Mesendoderm (in vitro differentiated cells): ENCODE results near the gene GP9.
"Not testable (repeated sequence)": the region's sequence is repeated elsewhere in the genome, so short reads cannot be mapped to it uniquely, and the experiment has no call there.

Experiments used
- DNase-seq: peaks from one replicate; pipeline ENCODE4 v3.0.0; 2013
- H2AK5ac ChIP-seq: 2 replicates; pipeline ENCODE4 v1.6.1; 2013; ENCODE audit warnings: low read length, inconsistent platforms
- H2BK120ac ChIP-seq: 2 replicates; pipeline ENCODE4 v1.6.1; 2013; ENCODE audit warnings: low read depth, mild to moderate bottlenecking, low read length, moderate library complexity, mixed read lengths
- H2BK15ac ChIP-seq: replicated peaks from 2 replicates; pipeline ENCODE4 v1.6.1; 2013; ENCODE audit warnings: low read depth, mild to moderate bottlenecking, moderate library complexity
- H2BK5ac ChIP-seq: 2 replicates; pipeline ENCODE4 v1.6.1; 2013; ENCODE audit warnings: low read length, inconsistent platforms
- H3K18ac ChIP-seq: 2 replicates; pipeline ENCODE4 v1.6.1; 2013; ENCODE audit warnings: mild to moderate bottlenecking, low read length, mixed read lengths
- H3K23ac ChIP-seq: one replicate; pipeline ENCODE4 v1.6.1; 2013; ENCODE audit warnings: low read length
- H3K27ac ChIP-seq: 2 replicates; pipeline ENCODE4 v1.5.1; 2013; ENCODE audit warnings: low read depth, mild to moderate bottlenecking, inconsistent platforms, low read length, moderate library complexity
- H3K27me3 ChIP-seq: 2 replicates; pipeline ENCODE4 v1.6.1; 2013; ENCODE audit warnings: low read length, control low read depth, mild to moderate bottlenecking, inconsistent platforms; ENCODE audit not compliant: insufficient read depth, poor library complexity
- H3K36me3 ChIP-seq: 2 replicates; pipeline ENCODE4 v1.6.1; 2013; ENCODE audit warnings: low read length, inconsistent platforms; ENCODE audit not compliant: control insufficient read depth, insufficient read depth
- H3K4ac ChIP-seq: one replicate; pipeline ENCODE4 v1.6.1; 2013; ENCODE audit warnings: low read depth, mild to moderate bottlenecking, low read length, moderate library complexity
- H3K4me1 ChIP-seq: 2 replicates; pipeline ENCODE4 v1.6.1; 2013; ENCODE audit warnings: low read depth, low read length, inconsistent platforms; ENCODE audit not compliant: control insufficient read depth
- H3K4me2 ChIP-seq: 2 replicates; pipeline ENCODE4 v1.6.1; 2013; ENCODE audit warnings: low read length
- H3K4me3 ChIP-seq: 2 replicates; pipeline ENCODE4 v1.5.1; 2013; ENCODE audit warnings: mild to moderate bottlenecking, low read length
- H3K56ac ChIP-seq: one replicate; pipeline ENCODE4 v1.6.1; 2013; ENCODE audit warnings: low read length
- H3K79me1 ChIP-seq: 2 replicates; pipeline ENCODE4 v1.6.1; 2013; ENCODE audit warnings: low read length, inconsistent platforms
- H3K79me2 ChIP-seq: 2 replicates; pipeline ENCODE4 v1.6.1; 2013; ENCODE audit warnings: mild to moderate bottlenecking, low read length; ENCODE audit not compliant: control insufficient read depth, insufficient read depth
- H3K9ac ChIP-seq: 2 replicates; pipeline ENCODE4 v1.6.1; 2013; ENCODE audit warnings: low read length, inconsistent platforms
- H4K5ac ChIP-seq: one replicate; pipeline ENCODE4 v1.6.1; 2013; ENCODE audit warnings: low read length
- H4K8ac ChIP-seq: one replicate; pipeline ENCODE4 v1.6.1; 2013; ENCODE audit warnings: low read depth, mild to moderate bottlenecking, control low read depth, low read length, moderate library complexity
- WGBS: extraction: QIAGEN DNeasy Blood & Tissue Kit; methylation state at CpG from one replicate; pipeline ENCODE4 v1.1.7; 2013; ENCODE audit warnings: low lambda C conversion rate, missing lambda C conversion rate; ENCODE audit not compliant: insufficient coverage; ENCODE audit errors: extremely low coverage; 5-methylcytosine and 5-hydroxymethylcytosine counted together

The GP9 gene

GRCh38 chr3:129106320-129106719, 45.7 kb downstream of the GP9 start:
- Histone ChIP-seq H3K56ac (no peak overlapping the region), H3K27me3 (no peaks in the 10 kb centered on the region), H3K23ac (no peak overlapping the region), H3K79me1 (peaks cover 35% of the 10 kb centered on the region), H3K36me3 (peaks cover 6% of the 10 kb centered on the region), H3K4me3 (no peak overlapping the region), H3K79me2 (peaks cover 3% of the 10 kb centered on the region), H3K18ac (no peak overlapping the region), H2AK5ac (no peak overlapping the region), H3K4me1 (no peaks in the 10 kb centered on the region), H3K9ac (no peak overlapping the region), H2BK5ac (no peak overlapping the region), H3K4me2 (no peak overlapping the region), H3K27ac (no peak overlapping the region), H4K8ac (no peak overlapping the region), H3K4ac (no peak overlapping the region), H4K5ac (no peak overlapping the region), H2BK15ac (no peak overlapping the region), H2BK120ac (no peak overlapping the region)
- DNase-seq, result peak; percentile 52
- no CpG with 5 or more reads among the region's 5 CpGs for WGBS

DNA sequence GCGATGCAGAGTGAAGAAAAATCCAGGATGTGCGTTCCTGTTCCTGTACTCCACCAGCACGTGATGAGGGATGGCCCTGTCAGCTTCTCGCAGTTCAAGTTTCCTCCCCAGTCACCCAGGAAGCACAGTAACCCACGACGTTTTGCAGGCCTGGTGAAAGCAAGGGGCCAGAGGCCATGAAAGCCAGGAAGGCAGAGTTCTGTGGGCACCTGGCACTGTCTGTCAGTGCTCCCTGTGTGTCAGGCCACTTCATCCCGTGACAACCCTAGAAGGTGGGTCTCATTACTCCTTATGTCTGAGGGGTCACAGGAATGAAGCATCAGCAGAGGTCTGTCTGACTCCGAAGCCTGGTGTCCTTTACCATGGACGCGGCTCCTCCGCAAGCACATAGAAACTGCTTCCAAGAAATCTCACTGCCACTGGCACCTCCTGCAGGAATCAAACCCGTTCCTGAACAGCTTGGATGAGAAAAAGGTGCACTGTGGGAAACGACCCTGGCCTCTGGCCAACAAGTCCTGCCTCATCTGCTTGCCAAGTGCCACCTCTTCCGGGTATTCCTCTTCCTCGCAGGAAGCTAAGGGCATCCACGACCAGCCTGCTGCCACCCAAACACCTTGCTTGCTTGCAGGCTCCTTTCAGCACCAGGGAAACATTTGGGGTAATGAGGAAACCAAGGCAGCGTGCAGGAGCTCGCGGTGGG, 46.4 kb downstream of the GP9 start:
- H3K4me3 ChIP-seq, result no peak overlapping the region
- H4K8ac ChIP-seq, result no peak overlapping the region
- H3K23ac ChIP-seq, result no peak overlapping the region
- H3K79me1 ChIP-seq, result peaks cover 29% of the 10 kb centered on the region
- no peak overlapping the region for H3K9ac ChIP-seq
- no CpG with 5 or more reads among the region's 19 CpGs for WGBS
- no peak overlapping the region for H3K18ac ChIP-seq
- peak overlapping the region; percentile 34 for H3K56ac ChIP-seq
- no peak for DNase-seq
- peaks cover 3% of the 10 kb centered on the region for H3K79me2 ChIP-seq
- no peak overlapping the region for H3K27ac ChIP-seq
- no peak overlapping the region for H2BK120ac ChIP-seq
- H3K4ac ChIP-seq, result no peak overlapping the region
- no peaks in the 10 kb centered on the region for H3K4me1 ChIP-seq
- no peak overlapping the region for H2AK5ac ChIP-seq
- no peak overlapping the region for H2BK5ac ChIP-seq
- no peak overlapping the region for H3K4me2 ChIP-seq
- H3K27me3 ChIP-seq, result no peaks in the 10 kb centered on the region
- no peak overlapping the region for H2BK15ac ChIP-seq
- H3K36me3 ChIP-seq, result peaks cover 6% of the 10 kb centered on the region
- no peak overlapping the region for H4K5ac ChIP-seq

GRCh38 chr3:129107793-129108192, 47.2 kb downstream of the GP9 start:
- peaks cover 31% of the 10 kb centered on the region for H3K79me1 ChIP-seq
- DNase-seq, result no peak
- H3K4me2 ChIP-seq, result no peak overlapping the region
- peaks cover 3% of the 10 kb centered on the region for H3K79me2 ChIP-seq
- H3K23ac ChIP-seq, result no peak overlapping the region
- no peak overlapping the region for H3K56ac ChIP-seq
- no peak overlapping the region for H3K4me3 ChIP-seq
- H3K4me1 ChIP-seq, result no peaks in the 10 kb centered on the region
- no peak overlapping the region for H2BK15ac ChIP-seq
- no peak overlapping the region for H3K4ac ChIP-seq
- WGBS, result no CpG with 5 or more reads among the region's 8 CpGs
- peaks cover 6% of the 10 kb centered on the region for H3K36me3 ChIP-seq
- H3K27me3 ChIP-seq, result no peaks in the 10 kb centered on the region
- no peak overlapping the region for H2AK5ac ChIP-seq
- H2BK5ac ChIP-seq, result no peak overlapping the region
- H4K8ac ChIP-seq, result no peak overlapping the region
- H3K18ac ChIP-seq, result no peak overlapping the region
- H2BK120ac ChIP-seq, result no peak overlapping the region
- H3K9ac ChIP-seq, result no peak overlapping the region
- no peak overlapping the region for H4K5ac ChIP-seq
- no peak overlapping the region for H3K27ac ChIP-seq

- H3K79me2 ChIP-seq, result peaks cover 18% of the 10 kb centered on the region
- not testable (repeated sequence) for H2BK15ac ChIP-seq, H3K27ac ChIP-seq, H3K23ac ChIP-seq, H2AK5ac ChIP-seq, H4K5ac ChIP-seq, H3K4me3 ChIP-seq, H3K4me2 ChIP-seq, H3K4me1 ChIP-seq, DNase-seq, H3K36me3 ChIP-seq, H3K4ac ChIP-seq, H3K56ac ChIP-seq, H2BK120ac ChIP-seq, H4K8ac ChIP-seq, H3K9ac ChIP-seq, H3K27me3 ChIP-seq, H2BK5ac ChIP-seq, H3K18ac ChIP-seq
- no CpG with 5 or more reads among the region's 10 CpGs for WGBS
- peaks cover 33% of the 10 kb centered on the region for H3K79me1 ChIP-seq
Measured at GRCh38 chr3:129111076-129111780, 50.6 kb downstream of the GP9 start.
